ENCODE results near the gene VOPP1.

DNA sequence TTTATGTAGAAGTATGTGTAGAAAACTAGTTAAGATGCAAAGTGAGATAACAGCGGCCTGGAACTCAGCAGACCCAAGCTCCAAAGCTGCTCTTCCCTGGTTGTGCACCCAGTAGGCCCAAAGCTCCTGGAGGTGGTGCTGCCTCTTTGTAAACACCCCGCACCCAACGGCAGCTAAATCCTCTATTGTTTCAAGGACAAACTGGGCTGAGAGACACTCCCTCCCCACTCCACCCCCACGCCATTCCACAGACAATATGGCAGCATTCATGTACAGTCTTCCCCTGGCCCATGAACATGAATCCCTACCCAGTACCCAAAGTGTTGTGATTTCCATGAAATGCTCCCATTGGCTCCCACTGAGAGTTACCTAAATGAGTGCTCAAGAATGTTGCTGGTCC is 73.5 kb downstream of the VOPP1 start:
- TF ChIP-seq EZH2phosphoT487 (IDR thresholded peaks at IDR 0.05; ENCODE audit: low read length) (no peak), EZH2 (optimal IDR thresholded peaks at IDR 0.05; ENCODE audit: low read depth, low read length) (no peak)
